GM21737 (cell line): Measurements from ENCODE around the gene FAR2.
"Not testable (repeated sequence)": the region's sequence is repeated elsewhere in the genome, so short reads cannot be mapped to it uniquely, and the experiment has no call there.

ENCODE experiments used
- ATAC-seq: cut with Tn5 transposase; IDR thresholded peaks from one replicate; pipeline ENCODE4 v1.9.1; 2021; ENCODE audit warnings: mild to moderate bottlenecking, moderate library complexity; ENCODE audit not compliant: unreplicated experiment

The FAR2 gene

DNA sequence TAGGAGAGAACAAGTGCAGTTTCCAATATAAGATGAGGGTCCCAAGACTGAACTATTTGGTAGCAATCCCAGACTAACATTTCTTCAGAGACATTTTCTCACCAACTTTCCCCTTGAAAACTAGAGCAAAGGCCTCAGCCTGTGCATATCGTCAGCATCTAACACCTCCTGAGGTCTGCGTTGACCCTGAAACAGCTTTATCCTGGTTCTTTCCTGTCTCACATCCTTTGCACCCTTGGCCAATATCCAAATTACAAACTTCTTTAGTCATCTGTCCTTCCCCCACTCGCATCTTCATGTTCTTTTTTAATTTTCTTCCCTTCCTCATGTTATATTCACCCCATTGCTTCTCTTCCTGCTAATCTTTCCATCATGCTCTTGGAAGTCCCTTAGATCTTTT lies 83.0 kb downstream of the FAR2 start:
- ATAC-seq = no peak

DNA sequence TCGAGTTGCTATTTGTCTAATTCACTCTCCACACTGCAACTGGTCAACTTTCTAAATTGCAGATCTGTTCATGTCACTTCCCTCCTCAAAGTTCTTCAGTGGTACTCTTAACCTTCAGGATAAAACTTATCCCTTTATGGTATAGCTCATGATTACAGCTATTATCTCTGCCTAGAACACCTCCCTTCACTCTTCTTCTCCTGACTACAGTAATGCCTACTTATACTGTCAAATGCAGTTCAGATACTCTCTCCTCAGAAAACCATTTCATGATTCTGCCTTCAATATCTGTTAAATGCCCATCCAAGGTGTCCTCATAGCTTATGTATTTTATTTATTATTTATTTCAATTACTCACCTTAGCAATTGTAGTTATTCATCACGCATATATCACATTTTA lies 85.5 kb downstream of the FAR2 start:
- ATAC-seq = no peak

DNA sequence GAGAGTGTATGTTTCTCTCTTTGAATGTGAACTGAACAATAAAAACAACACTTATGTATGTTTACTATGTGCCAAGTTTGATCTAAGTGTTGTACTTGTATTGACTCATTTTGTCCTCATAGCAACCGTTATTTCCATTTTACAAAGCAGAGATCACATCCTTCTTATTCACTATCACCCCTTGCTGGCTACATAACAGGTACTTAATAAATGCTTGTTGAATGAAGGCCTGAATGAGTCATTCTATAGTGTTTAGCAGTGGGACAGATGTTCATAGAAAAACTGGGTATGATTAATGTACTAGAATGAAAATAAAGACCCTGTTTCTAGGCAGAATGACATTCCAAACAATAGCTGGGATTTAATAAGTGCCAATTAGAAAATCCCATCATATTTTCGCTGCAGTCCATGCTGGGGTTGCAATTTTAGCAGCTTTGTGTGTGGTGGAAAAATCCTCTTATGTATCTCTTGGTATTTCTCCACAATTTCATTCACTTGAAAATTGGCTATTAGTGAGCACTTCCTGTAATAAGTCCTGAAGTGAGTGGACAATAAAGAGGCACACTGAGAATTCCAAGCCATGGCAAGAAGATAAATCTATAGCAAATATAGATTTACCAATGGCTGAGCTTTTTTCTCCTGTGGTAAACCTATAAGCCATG lies 86.0 kb downstream of the FAR2 start:
- no peak for ATAC-seq

DNA sequence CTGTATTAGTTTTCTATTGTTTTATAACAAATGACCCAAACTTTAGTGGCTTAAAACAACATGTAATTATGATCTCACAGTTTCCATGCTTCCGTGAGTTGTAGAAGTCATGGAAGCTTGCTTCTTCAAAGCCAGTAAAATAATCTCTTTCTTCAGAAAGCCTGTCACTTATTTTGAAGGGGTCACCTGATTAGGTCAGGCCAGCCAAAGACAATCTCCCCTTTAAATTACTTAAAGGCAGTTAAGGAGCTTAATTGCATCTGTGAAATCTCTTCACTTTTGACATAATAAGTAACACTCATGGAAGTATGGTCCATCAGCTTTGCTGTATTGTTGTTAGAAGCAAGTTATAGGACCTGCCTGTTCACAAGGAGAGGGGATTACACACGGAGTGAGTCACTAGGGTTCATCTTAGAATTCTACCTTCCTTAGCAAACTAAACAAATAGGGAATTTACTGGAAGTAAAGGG lies 89.8 kb downstream of the FAR2 start:
- ATAC-seq = no peak

DNA sequence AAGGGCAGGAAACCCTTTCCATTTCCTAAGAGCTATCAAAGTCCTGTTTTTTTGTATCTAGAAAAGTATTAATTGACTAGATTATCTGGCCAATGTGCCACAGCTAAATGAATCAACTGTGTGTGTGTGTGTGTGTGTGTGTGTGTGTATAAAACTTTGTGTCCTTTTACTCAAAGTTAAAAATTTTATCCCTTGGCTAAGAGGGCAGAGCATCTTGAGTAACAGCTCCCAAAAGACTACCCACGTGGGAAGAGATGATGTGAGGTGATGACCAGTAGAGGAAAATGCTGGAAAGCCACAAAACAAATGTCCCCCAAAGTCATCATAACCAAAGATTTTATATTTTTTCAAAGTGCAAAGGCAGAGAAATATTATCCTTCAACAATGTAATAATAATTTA lies 90.3 kb downstream of the FAR2 start:
- ATAC-seq = no peak

DNA sequence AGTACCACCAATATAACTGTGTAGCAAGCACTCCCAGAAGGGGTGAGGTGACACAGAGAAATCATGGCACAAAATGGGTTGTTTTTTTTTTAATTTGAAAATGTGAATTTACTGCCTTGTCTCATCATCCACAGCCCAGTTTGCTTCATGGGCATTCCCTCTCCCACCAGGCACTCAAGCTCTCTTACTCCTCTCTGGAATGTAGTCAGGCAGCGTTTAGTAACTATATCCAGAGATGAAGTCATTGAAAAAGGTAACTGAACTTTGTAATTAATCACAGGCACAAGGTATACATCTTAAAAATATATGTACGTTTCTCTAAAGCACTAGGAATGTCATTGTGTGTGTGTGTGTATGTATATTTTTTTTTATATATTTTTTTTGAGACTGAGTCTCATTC lies 91.4 kb downstream of the FAR2 start:
- ATAC-seq = no peak

DNA sequence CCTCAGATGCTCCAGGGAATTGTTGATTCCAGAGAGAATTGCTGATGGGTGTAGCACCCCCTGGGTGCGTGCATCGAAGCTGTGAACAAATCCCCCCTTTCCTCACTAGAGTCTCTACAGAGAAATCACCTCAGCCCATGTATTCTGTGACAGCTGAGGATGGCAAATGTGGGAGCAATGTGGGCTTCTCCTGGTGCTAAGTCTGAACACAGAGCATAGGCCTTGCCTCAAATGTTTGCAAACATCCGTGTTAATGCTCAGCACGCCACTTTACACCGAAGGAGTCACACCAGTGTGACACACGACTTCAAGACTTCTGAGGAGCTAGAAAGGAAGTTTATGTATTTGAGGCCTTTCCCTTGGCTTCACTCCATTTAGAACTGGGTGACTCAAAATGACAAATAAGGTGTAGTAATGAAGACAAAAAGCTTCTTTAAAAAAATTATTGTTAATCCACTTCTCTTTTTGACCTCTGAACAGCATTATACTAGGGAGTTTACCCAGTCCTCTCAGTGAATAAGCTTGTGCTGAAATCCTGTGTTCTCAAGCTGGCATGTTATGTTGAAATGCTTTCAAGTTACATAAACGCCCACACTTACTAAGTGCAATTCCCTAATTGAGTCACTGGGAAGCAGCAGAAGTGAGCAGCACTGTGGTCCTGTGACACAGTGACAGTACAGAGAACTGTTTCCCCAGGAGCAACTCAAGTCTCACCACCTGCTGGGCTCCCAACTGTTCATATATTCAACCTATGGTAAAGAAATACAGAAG lies 92.9 kb downstream of the FAR2 start:
- peak; percentile 81 for ATAC-seq

DNA sequence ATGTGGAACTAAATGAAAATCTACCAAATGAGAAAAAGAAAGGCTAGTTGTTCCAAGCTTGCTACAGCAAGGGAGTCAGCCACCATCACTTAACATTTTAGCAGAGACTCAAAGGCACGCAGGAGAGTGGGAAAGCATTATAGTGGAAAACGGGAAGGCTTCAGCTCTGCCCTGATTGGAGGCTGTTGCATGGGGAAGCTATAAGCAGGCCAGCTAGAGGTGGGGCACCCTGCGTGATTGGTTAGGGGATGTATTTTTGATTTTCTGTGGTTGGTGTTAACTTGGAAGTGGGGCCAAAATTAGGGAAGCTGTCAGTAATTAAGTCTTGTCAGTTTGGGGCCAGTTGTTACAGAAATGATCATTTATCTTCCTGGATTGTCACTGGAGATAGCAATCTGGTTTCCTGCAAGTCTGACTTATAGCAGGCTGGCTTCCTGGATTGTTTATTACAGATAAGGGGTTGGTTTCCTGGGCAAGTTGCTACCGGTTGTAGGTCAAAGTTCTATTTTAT lies 93.9 kb downstream of the FAR2 start:
- ATAC-seq = no peak

DNA sequence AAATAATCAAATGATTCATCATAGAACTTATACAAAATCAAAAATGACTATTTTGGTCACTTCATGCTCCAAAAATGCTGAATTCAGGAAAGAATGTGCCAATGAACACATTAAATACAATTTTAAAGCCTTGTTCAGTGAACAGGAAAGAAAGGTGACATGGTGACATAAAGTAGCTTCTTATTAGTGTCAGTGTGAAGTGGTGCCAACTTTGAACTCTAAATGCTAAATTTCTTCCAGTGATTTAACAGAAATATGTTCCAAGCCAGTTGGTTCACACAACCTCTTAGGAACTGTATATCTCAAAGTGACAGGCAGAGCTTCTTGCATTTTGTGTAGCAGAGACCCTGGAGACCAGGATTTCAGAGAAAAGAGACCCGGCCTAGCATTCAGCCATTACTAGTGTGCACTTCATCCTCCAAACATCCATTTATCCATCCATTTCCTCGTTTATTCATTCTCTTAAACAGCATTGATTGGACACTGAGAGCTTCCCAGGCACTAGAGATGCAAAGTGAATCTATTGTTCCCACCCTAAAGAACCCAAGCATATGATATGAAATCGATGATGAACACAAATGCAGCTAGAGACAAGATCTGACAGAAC lies 95.2 kb downstream of the FAR2 start:
- no peak for ATAC-seq

DNA sequence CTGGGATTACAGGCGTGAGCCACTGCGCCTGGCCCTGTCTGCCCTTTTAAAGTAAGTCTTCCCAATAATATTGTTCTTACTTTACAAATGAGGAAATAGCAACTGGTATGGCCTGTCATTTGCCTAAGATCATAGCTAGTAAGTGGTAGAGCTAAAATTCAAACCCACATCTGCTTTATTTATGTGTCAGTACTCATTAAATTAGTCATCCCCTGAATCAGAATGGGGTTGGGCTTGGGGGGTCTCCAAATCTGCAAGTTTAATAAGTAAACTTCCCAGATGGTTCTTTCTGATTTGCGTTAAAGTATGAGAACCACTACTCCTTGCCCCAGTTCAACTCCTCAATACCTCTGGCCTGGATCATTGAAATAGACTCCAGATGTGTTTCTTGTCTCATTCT lies 96.2 kb downstream of the FAR2 start:
- no peak for ATAC-seq

DNA sequence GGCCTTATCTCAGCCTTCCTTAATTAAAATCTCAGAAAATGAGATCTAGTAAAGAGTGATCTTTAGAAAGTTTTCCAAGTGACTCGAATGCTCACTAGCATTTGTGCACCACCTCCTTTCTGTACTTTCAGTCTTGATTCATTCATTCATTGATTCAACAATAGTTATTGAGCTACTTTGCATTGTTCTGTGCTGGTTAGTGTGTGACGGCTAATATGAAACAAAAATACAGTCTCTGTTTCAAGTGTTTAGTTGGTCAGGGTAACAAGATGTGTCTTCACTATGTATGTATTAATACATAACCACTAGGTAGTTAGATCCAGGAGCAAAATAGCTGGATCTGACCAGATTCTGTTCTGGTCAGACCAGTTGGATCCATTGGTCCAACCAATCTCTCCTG lies 100.9 kb downstream of the FAR2 start:
- ATAC-seq = no peak

DNA sequence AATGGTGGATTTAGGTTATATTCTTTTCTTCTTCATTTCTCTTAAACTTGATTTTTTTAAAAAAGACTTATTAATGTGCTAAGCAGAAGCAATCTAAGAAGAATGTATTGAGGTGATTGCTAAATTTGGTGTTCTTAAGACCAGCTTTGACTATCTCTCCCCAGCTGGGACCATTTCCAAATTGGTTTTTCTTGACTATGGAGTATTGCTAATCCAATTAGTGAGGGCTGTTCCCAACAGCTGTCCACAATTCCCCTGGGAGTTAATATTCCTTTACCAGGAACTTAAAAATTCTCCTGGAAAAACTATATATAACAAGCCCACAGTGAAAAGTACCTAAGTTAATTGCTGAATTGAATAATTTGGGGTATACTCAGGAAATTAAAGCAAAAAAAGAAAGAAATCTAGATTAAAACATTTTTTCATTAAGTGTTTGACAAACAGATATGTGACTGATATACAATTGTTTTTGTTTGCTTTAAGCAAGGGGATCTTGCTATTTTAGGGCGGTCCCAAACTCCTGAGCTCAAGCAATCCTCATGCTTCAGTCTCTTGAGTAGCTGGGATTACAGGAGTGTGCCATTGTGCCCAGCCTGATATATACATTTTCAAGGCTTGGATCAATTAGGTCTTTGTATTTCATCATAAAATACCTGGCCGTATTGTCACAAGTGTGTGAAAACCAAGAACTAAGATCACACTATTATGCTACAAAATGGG lies 105.0 kb downstream of the FAR2 start:
- no peak for ATAC-seq

DNA sequence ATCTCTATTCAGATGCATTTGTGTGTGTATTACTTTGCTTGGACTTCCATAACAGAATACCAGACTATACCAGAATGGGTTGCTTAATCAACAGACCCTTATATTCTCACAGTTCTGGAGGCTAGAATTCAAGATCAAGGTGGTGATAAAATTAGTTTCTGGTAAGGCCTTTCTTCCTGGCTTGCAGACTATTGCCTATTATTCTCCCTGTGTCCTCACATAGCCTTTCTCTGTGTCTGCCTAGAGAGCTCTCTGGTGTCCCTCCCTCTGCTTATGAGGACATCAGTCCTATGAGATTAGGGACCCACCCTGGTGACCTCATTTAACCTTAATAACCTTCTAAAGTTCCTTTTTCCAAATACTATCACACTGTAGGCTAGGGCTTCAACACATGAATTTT lies 106.0 kb downstream of the FAR2 start:
- ATAC-seq = no peak

DNA sequence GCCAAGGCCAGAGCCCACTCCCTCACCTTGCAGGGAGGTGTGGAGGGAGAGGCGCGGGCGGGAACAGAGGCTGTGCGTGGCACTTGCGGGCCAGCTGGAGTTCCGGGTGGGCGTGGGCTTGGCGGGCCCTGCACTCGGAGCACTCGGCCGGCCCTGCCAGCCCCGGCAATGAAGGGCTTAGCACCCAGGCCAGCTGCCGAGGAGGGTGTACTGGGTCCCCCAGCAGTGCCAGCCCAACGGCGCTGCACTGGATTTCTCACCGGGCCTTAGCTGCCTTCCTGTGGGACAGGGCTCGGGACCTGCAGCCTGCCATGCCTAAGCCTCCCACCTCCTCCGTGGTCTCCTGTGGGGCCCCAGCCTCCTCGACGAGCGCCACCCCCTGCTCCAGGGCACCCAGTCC lies 107.5 kb downstream of the FAR2 start:
- ATAC-seq = no peak

DNA sequence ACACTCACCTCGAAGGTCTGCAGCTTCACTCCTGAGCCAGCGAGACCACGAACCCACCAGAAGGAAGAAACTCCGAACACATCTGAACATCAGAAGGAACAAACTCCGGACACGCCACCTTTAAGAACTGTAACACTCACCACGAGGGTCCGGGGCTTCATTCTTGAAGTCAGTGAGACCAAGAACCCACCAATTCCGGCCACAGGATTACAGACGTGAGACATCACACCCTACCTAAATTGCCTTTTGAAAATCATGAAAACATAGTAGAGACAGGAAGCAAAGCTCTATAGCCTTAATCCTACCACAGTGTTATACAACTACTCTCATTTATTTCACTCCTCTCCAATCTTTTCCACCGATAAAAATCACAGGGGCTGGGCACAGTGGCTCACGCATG lies 108.6 kb downstream of the FAR2 start:
- not testable (repeated sequence) for ATAC-seq

DNA sequence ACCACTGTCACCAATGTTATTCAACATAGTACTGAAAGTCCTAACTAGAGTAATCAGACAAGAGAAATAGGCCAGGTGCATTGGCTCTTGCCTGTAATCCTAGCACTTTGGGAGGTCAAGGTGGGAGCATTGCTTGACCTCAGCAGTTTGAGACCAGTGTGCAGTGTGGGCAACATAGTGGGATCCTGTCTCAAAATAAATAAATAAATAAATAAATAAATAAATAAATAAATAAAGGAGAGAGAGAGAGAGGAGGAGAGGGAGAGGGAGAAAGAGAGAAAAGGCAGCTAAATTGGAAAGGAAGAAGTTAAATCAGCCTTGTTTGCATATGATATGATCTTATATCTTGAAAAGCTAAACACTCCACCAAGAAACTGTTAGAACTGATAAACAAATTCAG lies 115.3 kb downstream of the FAR2 start:
- no peak for ATAC-seq

DNA sequence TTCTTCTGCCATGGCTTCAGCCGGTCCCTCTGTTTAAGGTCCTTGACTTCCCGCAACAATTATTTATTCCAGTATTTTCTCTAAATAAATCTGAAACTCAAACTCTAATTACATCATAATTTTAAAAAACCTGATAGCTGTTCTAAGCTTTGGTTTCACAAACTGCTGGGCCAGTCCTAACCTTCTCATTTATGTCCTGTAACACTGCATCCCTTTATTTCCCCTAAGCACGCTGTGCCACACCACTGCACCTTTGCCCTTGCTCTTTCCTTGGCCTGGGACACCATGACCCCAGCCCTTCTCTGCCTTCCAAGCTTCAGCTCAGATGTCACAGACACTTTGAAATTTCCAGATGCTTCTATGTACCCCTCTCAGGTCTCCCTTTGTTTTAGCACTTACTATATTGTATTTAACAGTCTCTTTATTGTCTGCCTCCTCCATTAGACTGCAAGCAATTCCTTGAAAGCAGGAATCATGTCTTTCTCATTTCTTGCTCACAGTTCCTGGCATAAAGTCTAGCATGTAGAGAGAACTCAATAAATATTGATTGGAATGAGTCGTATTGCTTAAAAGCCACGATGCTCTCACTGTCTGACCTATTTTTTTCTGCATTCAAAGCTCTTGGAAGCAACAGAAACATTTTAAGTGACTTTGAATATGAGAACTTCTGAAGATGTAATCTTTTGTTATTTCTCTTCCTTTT lies 120.8 kb downstream of the FAR2 start:
- ATAC-seq = no peak

DNA sequence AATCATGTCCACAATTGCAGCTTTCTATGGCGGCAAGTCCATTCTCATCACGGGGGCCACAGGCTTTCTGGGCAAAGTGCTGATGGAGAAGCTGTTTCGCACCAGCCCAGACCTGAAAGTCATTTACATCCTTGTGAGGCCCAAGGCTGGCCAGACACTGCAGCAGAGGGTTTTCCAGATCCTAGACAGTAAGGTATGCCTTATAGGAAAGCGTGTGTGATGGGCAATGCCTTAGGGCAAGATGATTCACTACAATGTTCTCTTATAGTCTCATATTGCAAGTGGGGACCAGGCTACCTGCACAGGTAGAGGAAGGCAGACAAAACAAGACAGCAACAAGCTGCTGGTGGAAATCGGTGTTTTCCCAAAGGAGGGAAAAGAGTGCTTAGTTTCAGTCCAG lies 121.4 kb downstream of the FAR2 start:
- ATAC-seq = no peak

DNA sequence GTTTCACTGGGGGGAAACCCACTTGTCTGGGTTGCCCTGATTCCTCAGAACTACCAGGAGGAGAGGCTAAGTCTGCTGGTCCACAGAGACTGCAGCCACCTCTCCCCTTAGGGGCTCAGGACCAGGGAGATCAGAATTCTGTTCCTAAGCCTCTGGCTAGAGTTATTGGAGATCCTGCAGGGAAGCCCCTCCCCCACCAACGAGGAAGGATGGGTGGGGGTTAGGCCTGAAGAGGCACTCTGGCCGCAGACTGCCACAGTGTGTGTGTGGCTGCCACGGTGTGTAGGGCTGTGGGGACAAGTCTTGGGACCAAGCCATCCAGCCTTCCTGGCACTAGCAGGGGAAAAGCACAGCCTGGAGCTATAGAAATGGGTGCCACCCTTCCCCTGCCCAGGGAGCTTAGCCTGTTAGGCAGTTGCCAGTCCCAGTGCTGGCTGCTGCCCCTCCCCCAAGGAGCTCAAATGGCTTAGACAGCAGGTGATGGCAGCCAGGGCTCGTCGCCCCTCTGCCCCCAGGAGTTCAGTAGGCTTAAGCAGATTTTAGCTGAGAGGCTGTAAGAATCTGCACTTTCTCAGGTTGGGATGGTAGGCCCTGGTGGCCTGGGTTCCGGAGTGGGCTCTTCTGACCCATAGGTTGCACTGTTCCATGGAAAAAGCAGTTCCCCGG lies 124.2 kb downstream of the FAR2 start:
- no peak for ATAC-seq

DNA sequence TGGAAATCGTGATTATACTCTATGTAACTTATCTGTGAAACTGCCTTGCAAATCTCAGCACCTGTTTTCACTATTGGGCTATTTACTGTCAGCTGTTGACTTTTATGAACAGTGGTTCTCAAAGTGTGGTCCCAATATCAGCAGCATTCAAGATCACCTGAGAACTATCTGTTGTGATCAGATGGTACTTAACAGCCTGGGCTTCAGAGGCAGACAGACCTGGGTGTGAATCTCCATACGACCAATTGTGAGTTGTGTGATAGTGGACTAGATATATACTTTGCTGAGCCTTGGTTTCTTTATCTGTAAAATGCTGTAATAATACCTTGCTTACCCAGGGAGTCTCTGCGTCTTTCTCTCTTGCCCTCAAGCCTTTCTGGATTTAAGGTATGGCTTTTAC lies 126.8 kb downstream of the FAR2 start:
- ATAC-seq = no peak
